CD14-positive monocyte (primary cell): ENCODE data around the gene FAM184A. TPM values are rescaled to one million over a fixed set of nuclear protein-coding genes. Genes with fewer than 3 reads are reported as not detected.

Experiments used
- DNase-seq, 3 donors: peaks; one replicate each; pipeline ENCODE4 v3.0.0-alpha.2; 2011 to 2022
- H2AFZ ChIP-seq: 2 replicates; pipeline ENCODE4 v1.6.0; 2012; ENCODE audit warnings: mild to moderate bottlenecking, low read depth, low read length, inconsistent platforms; ENCODE audit not compliant: insufficient read depth, poor library complexity, severe bottlenecking
- H3K27ac ChIP-seq, 2 donors: 1 replicate in 1 of 2; 2 replicates in 1 of 2; pipeline ENCODE4 v1.5.1; 2012 to 2013; ENCODE audit warnings: low read length in 2 of 2, control low read depth in 1 of 2, inconsistent platforms in 1 of 2, low read depth in 1 of 2, mild to moderate bottlenecking in 1 of 2
- H3K27me3 ChIP-seq, 2 donors: one replicate each; pipeline versions ENCODE4 v1.6.0 to v1.6.1; 2011 to 2013; ENCODE audit warnings: low read length in 2 of 2; ENCODE audit not compliant: control insufficient read depth in 2 of 2, insufficient read depth in 2 of 2
- H3K36me3 ChIP-seq, 2 donors: replicated peaks in 1 of 2; 1 replicate in 1 of 2; 2 replicates in 1 of 2; pipeline versions ENCODE4 v1.5.1 to v1.6.1; 2012 to 2013; ENCODE audit warnings: low read length in 2 of 2, control low read depth in 1 of 2, inconsistent platforms in 1 of 2, mild to moderate bottlenecking in 1 of 2; ENCODE audit not compliant: insufficient read depth in 2 of 2, control insufficient read depth in 1 of 2
- H3K4me1 ChIP-seq, 2 donors: 1 replicate in 1 of 2; 2 replicates in 1 of 2; pipeline versions ENCODE4 v1.5.1 to v1.6.1; 2012 to 2013; ENCODE audit warnings: low read length in 2 of 2, control low read depth in 1 of 2, inconsistent platforms in 1 of 2, mild to moderate bottlenecking in 1 of 2, moderate library complexity in 1 of 2; ENCODE audit not compliant: insufficient read depth in 2 of 2, control insufficient read depth in 1 of 2
- H3K4me2 ChIP-seq: replicated peaks from 2 replicates; pipeline ENCODE3; 2012; ENCODE audit warnings: low read length, moderate library complexity, mild to moderate bottlenecking; ENCODE audit not compliant: poor library complexity, severe bottlenecking; ENCODE audit errors: extremely low read depth
- H3K4me3 ChIP-seq, 3 experiments: fragments of 200-600 bp in 1 of 3; sonication (generic) in 1 of 3; replicated peaks in 1 of 3; 1 replicate in 2 of 3; 2 replicates in 1 of 3; pipeline ENCODE4 v1.5.1; 2011 to 2013; ENCODE audit warnings: low read length in 3 of 3, mild to moderate bottlenecking in 3 of 3, control low read depth in 2 of 3, low read depth in 2 of 3, inconsistent platforms in 1 of 3, moderate library complexity in 1 of 3
- H3K79me2 ChIP-seq: 2 replicates; pipeline ENCODE4 v1.6.0; 2012; ENCODE audit warnings: mild to moderate bottlenecking, control low read depth, inconsistent platforms, low read length, moderate library complexity; ENCODE audit not compliant: insufficient read depth
- H3K9ac ChIP-seq: 2 replicates; pipeline ENCODE4 v1.6.0; 2017; ENCODE audit warnings: low read length, mild to moderate bottlenecking; ENCODE audit not compliant: insufficient read depth, poor library complexity, severe bottlenecking
- H3K9me3 ChIP-seq, 2 donors: replicated peaks in 1 of 2; 1 replicate in 1 of 2; 2 replicates in 1 of 2; pipeline versions ENCODE4 v1.5.1 to v1.6.1; 2012 to 2013; ENCODE audit warnings: low read length in 2 of 2, control low read depth in 1 of 2; ENCODE audit not compliant: control insufficient read depth in 1 of 2, insufficient read depth in 1 of 2
- H4K20me1 ChIP-seq: 2 replicates; pipeline ENCODE4 v1.6.0; 2012; ENCODE audit warnings: mild to moderate bottlenecking, low read length, control low read depth, moderate library complexity; ENCODE audit not compliant: insufficient read depth
- H3K27ac Mint-ChIP-seq, 7 donors: one replicate each; pipeline ENCODE4 v1.8.0; 2020; ENCODE audit warnings: mild to moderate bottlenecking in 7 of 7, mixed read lengths in 7 of 7, moderate library complexity in 6 of 7, inconsistent platforms in 2 of 7
- H3K27me3 Mint-ChIP-seq, 3 donors: one replicate each; pipeline ENCODE4 v1.8.0; 2021 to 2022; ENCODE audit warnings: low read depth in 3 of 3, mild to moderate bottlenecking in 3 of 3, mixed read lengths in 3 of 3, moderate library complexity in 3 of 3, inconsistent platforms in 1 of 3
- H3K36me3 Mint-ChIP-seq, 2 donors: one replicate each; pipeline ENCODE4 v1.8.0; 2020; ENCODE audit warnings: mixed read lengths in 2 of 2, inconsistent platforms in 1 of 2, mild to moderate bottlenecking in 1 of 2
- H3K4me1 Mint-ChIP-seq: one replicate; pipeline ENCODE4 v1.8.0; 2020; ENCODE audit warnings: mild to moderate bottlenecking, mixed read lengths
- H3K4me3 Mint-ChIP-seq, 2 donors: one replicate each; pipeline ENCODE4 v1.8.0; 2020; ENCODE audit warnings: mild to moderate bottlenecking in 2 of 2, mixed read lengths in 2 of 2, moderate library complexity in 1 of 2
- H3K9me3 Mint-ChIP-seq, 7 donors: one replicate each; pipeline ENCODE4 v1.8.0; 2020 to 2022; ENCODE audit warnings: mixed read lengths in 7 of 7, mild to moderate bottlenecking in 6 of 7, moderate library complexity in 6 of 7, inconsistent platforms in 2 of 7
- CTCF ChIP-seq: fragments of 200-600 bp; IDR thresholded peaks from one replicate; pipeline ENCODE4 v1.8.0; 2022; ENCODE audit warnings: antibody characterized with exemption, mild to moderate bottlenecking
- WGBS: methylation state at CpG from one replicate; pipeline ENCODE4 v1.1.5; 2013; ENCODE audit warnings: missing lambda C conversion rate; ENCODE audit not compliant: insufficient coverage; 5-methylcytosine and 5-hydroxymethylcytosine counted together
- intact Hi-C, 2 donors: fragments of 100-400 bp; cut with micrococcal nuclease; formaldehyde crosslinking; loops; one replicate each; pipeline versions ENCODE4 v1.15.0 to v1.15.1; 2023
- polyA plus RNA-seq, 3 donors: library from polyadenylated mRNA; depleted of rRNA in 1 of 3; unstranded in 2 of 3; stranded (reverse) in 1 of 3; fragments of 300-500 nt in 2 of 3; fragments of >200 nt in 1 of 3; fragmentation: Illumina TruSeq in 2 of 3; gene quantifications; 1 replicate in 2 of 3; 2 replicates in 1 of 3; pipeline ENCODE4 v1.2.3, GENCODE V29; 2012 to 2021

The FAM184A gene
- polyA plus RNA-seq, 3 donors: not detected

- no peak overlapping the region for H3K4me3 Mint-ChIP-seq
Measured at GRCh38 chr6:118984342-118984741, 94.1 kb downstream of the FAM184A start.

GRCh38 chr6:118982575-118982911, 95.9 kb downstream of the FAM184A start:
- TF ChIP-seq CTCF: no peak
- Mint-ChIP-seq H3K27me3 (no peaks in the 10 kb centered on the region), H3K36me3 (no peaks in the 10 kb centered on the region), H3K4me3 (no peak overlapping the region), H3K4me1 (peaks cover 3% of the 10 kb centered on the region), H3K27ac (no peak overlapping the region), H3K9me3 (no peaks in the 10 kb centered on the region)
- Histone ChIP-seq H3K79me2 (no peaks in the 10 kb centered on the region), H3K27ac (no peak overlapping the region), H3K27me3 (no peaks in the 10 kb centered on the region), H3K4me1 (no peaks in the 10 kb centered on the region), H2AFZ (no peak overlapping the region), H3K4me3 (no peak overlapping the region), H3K36me3 (no peaks in the 10 kb centered on the region), H4K20me1 (no peaks in the 10 kb centered on the region), H3K9ac (no peak overlapping the region), H3K9me3 (no peaks in the 10 kb centered on the region), H3K4me2 (no peak overlapping the region)
- intact Hi-C loops: no loop called here
- WGBS: no CpG with 5 or more reads among the region's 3 CpGs
- no peak for DNase-seq

More at GRCh38 chr6:118984342-118984741, 94.1 kb downstream of the FAM184A start:
- Mint-ChIP-seq H3K27ac (no peak overlapping the region), H3K36me3 (no peaks in the 10 kb centered on the region), H3K4me1 (peaks cover 3% of the 10 kb centered on the region), H3K27me3 (no peaks in the 10 kb centered on the region), H3K9me3 (no peaks in the 10 kb centered on the region)
- Histone ChIP-seq H3K27me3 (no peaks in the 10 kb centered on the region), H3K79me2 (no peaks in the 10 kb centered on the region), H3K36me3 (no peaks in the 10 kb centered on the region), H3K4me1 (no peaks in the 10 kb centered on the region), H4K20me1 (no peaks in the 10 kb centered on the region), H3K27ac (no peak overlapping the region), H2AFZ (no peak overlapping the region), H3K9ac (no peak overlapping the region), H3K4me2 (no peak overlapping the region), H3K4me3 (no peak overlapping the region), H3K9me3 (no peaks in the 10 kb centered on the region)
- no peak for DNase-seq
- 80% methylated on average over 1 of the region's 2 CpGs for WGBS
- TF ChIP-seq CTCF: no peak
- intact Hi-C loops: no loop called here
